Epithelial cell of prostate (primary cell): ENCODE data around the gene DYNLT5.

Experiments used
- DNase-seq: peaks from one replicate; pipeline ENCODE4 v3.0.0-alpha.2; 2011; ENCODE audit warnings: low read depth, low spot score
- H3K27ac ChIP-seq: fragments of 450-650 bp; 2 replicates; pipeline ENCODE4 v1.5.1; 2017; ENCODE audit warnings: mild to moderate bottlenecking

Gene DYNLT5

GRCh38 chr1:66745451-66745850, 6.8 kb upstream of the DYNLT5 start:
- H3K27ac ChIP-seq: no peak overlapping the region
- DNase-seq: no peak

- no peak for DNase-seq
- no peak overlapping the region for H3K27ac ChIP-seq
Observed at GRCh38 chr1:66747501-66747900, 4.8 kb upstream of the DYNLT5 start.

- H3K27ac ChIP-seq: no peak overlapping the region
- DNase-seq: no peak
Observed at GRCh38 chr1:66750577-66750976, 1.7 kb upstream of the DYNLT5 start.

GRCh38 chr1:66751160-66751559, 1.1 kb upstream of the DYNLT5 start:
- no peak for DNase-seq
- H3K27ac ChIP-seq: no peak overlapping the region

GRCh38 chr1:66752671-66753371, 562 bp downstream of the DYNLT5 start:
- H3K27ac ChIP-seq: no peak overlapping the region
- no peak for DNase-seq

GRCh38 chr1:66757722-66758240, 5.5 kb downstream of the DYNLT5 start:
- no peak for DNase-seq
- H3K27ac ChIP-seq: no peak overlapping the region

- H3K27ac ChIP-seq: no peak overlapping the region
Observed at GRCh38 chr1:66758241-66758755, 6.0 kb downstream of the DYNLT5 start.

GRCh38 chr1:66760506-66760905, 8.2 kb downstream of the DYNLT5 start:
- H3K27ac ChIP-seq: no peak overlapping the region
- DNase-seq: no peak

More at GRCh38 chr1:66758241-66758755, 6.0 kb downstream of the DYNLT5 start:
- DNase-seq: no peak

GRCh38 chr1:66761221-66761620, 9.0 kb downstream of the DYNLT5 start:
- DNase-seq: no peak
- H3K27ac ChIP-seq: no peak overlapping the region

GRCh38 chr1:66764994-66765578, 12.8 kb downstream of the DYNLT5 start:
- DNase-seq: peak; percentile 5
- H3K27ac ChIP-seq: no peak overlapping the region

- no peak overlapping the region for H3K27ac ChIP-seq
- no peak for DNase-seq
Observed at GRCh38 chr1:66767626-66768025, 15.4 kb downstream of the DYNLT5 start.

GRCh38 chr1:66768965-66769364, 16.7 kb downstream of the DYNLT5 start:
- no peak overlapping the region for H3K27ac ChIP-seq
- no peak for DNase-seq

GRCh38 chr1:66769512-66770229, 17.4 kb downstream of the DYNLT5 start:
- no peak overlapping the region for H3K27ac ChIP-seq
- no peak for DNase-seq

GRCh38 chr1:66770240-66770639, 18.0 kb downstream of the DYNLT5 start:
- no peak for DNase-seq
- no peak overlapping the region for H3K27ac ChIP-seq

GRCh38 chr1:66770694-66771093, 18.4 kb downstream of the DYNLT5 start:
- no peak for DNase-seq
- H3K27ac ChIP-seq: no peak overlapping the region

- H3K27ac ChIP-seq: no peak overlapping the region
- DNase-seq: no peak
Observed at GRCh38 chr1:66773227-66773626, 21.0 kb downstream of the DYNLT5 start.

- H3K27ac ChIP-seq: no peak overlapping the region
- DNase-seq: no peak
Observed at GRCh38 chr1:66774438-66774837, 22.2 kb downstream of the DYNLT5 start.

GRCh38 chr1:66775646-66776045, 23.4 kb downstream of the DYNLT5 start:
- no peak overlapping the region for H3K27ac ChIP-seq
- DNase-seq: no peak

GRCh38 chr1:66777831-66778230, 25.6 kb downstream of the DYNLT5 start:
- DNase-seq: no peak
- no peak overlapping the region for H3K27ac ChIP-seq

GRCh38 chr1:66778266-66778665, 26.0 kb downstream of the DYNLT5 start:
- no peak for DNase-seq
- no peak overlapping the region for H3K27ac ChIP-seq

GRCh38 chr1:66778969-66779368, 26.7 kb downstream of the DYNLT5 start:
- no peak for DNase-seq
- H3K27ac ChIP-seq: no peak overlapping the region
